GM21737 (cell line): ENCODE results near the gene BACE2.
"Not testable (repeated sequence)": the region's sequence is repeated elsewhere in the genome, so short reads cannot be mapped to it uniquely, and the experiment has no call there.

Experiments
- ATAC-seq: cut with Tn5 transposase; IDR thresholded peaks from one replicate; pipeline ENCODE4 v1.9.1; 2021; ENCODE audit warnings: mild to moderate bottlenecking, moderate library complexity; ENCODE audit not compliant: unreplicated experiment

Gene BACE2

DNA sequence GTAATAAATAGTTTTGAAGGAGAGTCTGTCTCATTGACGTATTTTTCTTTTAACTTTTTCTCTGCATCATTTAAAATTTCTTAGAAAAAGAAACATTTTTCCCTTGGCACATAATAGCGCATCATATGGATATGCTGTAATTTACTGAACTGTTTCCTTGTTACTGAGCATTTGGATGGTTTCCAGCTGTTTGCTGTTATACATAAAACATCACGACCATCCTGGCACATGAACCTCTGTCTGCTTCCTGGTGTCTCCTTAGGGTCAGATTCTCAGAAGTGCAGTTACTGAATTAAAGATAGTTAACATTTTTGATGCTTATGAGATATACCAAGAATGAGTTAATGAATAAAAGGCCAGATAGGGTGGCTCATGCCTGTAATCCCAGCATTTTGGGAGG lies 67.2 kb downstream of the BACE2 start:
- no peak for ATAC-seq

DNA sequence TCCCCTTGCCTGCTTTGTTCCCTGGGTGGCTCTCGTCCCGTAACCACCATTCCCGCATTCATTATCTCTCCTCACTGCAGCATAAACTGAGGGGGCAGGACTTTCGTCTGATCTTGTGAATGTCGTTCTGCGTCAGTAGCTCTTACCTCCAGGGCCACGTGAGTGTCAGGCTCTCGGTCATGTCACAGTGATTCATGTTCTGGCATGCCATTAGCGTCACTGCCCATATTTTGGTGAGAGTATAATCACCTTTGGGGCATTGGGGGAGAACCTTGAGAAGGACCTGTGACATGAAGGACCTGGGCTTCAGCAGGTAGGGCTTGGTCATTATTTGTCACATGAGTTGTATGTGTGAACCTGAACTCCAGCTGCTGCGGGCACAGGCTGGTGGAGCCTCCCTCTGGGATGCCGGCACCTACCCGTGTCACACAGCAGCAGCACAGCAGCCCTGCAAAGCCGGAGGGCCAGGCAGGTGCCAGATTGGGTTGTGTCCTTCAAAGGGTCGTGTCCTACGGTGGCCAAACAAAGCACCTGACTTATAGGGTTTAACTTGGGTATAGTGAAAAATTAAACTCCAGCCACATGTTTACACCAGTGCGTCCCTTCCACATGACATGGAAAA lies 68.5 kb downstream of the BACE2 start:
- no peak for ATAC-seq

DNA sequence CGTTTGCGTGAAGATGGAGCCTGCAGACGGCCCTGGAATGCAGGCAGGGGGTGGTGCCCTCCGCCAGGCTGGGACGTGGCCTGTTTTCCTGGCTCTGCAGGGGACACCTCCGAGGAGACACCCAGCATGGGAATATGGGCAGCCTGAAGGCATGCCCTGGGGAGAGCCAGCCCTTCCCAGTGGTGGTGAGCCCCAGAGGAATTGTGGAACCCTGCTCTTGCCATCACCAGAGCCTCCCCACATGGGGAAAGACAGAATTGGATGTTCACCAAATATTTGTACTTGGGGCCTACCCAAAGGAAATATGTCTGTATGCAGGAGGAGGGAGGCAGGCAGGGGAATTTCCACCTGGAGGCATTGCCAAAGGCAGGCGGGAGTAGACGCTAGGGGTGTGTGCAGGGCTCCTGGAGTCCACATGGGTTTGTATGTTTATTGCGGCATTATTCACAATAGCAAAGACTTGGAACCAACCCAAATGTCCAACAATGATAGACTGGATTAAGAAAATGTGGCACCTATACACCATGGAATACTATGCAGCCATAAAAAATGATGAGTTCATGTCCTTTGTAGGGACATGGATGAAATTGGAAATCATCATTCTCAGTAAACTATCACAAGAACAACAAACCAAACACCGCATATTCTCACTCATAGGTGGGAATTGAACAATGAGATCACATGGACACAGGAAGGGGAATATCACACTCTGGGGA lies 70.3 kb downstream of the BACE2 start:
- not testable (repeated sequence) for ATAC-seq

DNA sequence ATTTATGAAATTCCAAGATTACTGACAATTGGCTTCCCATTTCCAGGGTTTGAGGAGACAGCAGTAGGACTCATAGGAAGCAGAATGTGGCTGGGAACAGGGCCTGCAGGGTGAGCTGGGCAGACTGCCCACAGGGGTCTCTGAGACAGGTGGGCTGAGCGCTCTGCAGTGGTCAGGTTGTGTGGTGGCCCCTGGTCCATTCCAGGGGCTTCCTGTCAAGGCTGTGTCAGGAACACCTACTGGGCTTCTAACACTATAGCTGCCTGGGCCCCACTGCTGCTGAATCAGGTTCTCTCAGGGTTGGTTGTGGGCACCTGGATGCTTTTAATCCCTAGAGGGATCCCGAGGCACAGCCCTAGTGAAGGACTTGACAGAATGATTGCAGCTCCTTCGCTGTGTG lies 72.1 kb downstream of the BACE2 start:
- ATAC-seq, result no peak

DNA sequence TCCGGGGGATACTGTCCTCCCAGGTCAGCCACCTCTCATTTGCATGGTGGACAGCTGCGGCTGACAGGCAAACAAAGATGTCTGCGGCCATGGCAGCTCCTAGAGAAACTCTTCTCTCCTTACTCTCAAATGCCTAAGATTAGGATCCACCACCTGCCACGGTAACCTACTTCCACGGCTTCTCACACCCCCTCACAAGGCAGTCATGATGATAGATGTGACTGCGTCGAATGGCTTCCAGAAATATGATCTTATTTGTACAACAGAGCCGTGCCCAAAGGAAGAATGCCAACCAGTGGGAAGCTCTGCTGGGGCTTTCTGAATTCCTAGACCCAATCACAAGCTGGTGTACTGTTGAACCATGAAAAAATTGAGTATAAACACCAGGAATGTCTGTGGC lies 73.4 kb downstream of the BACE2 start:
- no peak for ATAC-seq

DNA sequence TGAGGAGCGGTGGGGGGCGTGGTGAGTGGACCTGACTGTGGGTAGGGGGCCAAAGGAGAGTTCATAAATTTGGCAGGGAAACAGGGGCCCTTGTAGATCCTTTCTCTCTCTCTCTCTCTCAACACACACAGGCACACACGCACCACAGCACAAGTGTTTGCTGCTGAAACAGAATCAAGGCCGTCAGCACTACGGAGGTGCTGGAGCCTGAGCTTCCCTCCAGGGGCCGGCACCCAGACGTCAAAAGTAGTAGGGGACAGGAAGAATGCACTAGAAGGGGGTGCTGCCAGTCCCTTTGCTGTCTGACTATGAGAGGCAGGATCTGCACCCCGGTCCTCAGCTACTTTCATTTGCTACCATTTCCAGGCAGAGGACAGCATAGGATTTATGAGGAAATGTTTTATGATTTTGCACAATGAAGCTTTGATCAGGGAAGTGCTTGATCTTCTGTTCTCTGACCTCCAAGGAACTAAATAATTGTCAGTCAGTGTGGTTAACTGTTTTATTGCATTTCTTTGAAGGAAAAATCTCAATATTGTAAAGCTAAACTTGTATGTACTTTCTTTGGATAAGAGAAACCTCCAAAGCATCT lies 74.4 kb downstream of the BACE2 start:
- ATAC-seq, result no peak

DNA sequence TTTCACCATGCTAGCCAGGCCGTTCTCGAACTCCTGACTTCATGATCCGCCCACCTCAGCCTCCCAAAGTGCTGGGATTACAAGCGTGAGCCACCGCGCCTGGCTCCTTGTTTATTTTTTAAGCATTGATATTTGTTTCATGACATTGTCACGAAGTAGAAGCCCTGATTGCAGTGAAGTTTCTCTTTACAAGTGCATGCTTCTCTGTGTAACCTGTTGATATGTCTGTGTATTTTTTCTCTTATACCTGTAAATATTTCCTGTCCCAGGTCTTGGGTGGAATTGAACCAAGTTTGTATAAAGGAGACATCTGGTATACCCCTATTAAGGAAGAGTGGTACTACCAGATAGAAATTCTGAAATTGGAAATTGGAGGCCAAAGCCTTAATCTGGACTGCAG lies 75.1 kb downstream of the BACE2 start:
- no peak for ATAC-seq

DNA sequence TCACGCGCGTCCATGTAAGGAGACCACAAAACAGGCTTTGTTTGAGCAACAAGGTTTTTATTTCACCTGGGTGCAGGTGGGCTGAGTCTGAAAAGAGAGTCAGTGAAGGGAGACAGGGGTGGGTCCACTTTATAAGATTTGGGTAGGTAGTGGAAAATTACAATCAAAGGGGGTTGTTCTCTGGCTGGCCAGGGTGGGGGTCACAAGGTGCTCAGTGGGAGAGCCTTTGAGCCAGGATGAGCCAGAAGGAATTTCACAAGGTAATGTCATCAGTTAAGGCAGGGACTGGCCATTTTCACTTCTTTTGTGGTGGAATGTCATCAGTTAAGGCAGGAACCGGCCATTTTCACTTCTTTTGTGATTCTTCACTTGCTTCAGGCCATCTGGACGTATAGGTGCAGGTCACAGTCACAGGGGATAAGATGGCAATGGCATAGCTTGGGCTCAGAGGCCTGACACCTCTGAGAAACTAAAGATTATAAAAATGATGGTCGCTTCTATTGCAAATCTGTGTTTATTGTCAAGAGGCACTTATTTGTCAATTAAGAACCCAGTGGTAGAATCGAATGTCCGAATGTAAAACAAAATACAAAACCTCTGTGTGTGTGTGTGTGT lies 76.4 kb downstream of the BACE2 start:
- not testable (repeated sequence) for ATAC-seq

DNA sequence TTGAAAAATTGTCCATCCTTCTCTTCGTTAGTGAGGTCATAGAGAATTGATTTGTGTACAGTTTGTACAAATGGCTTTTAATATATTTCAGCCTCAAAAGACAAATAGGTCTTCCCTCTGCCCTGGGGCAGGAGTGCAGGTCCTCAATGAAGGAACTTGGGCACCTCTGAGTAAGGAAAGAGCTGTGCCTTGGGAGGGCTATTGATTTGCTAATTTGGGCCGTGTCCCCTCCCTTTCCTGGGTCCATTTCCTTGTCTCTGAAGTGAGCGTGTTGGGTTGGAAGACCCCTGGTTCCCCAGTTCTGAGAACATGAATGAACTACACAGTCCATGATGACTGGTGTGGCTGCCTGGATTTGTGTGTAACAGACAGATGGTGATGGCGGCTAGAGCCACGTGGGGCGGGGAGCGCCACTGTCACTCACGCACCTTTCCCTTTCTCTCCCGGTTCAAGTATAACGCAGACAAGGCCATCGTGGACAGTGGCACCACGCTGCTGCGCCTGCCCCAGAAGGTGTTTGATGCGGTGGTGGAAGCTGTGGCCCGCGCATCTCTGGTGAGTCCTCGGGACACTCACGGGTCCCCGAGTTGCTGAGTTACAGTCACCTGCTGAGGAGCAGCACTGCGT lies 77.7 kb downstream of the BACE2 start:
- no peak for ATAC-seq

DNA sequence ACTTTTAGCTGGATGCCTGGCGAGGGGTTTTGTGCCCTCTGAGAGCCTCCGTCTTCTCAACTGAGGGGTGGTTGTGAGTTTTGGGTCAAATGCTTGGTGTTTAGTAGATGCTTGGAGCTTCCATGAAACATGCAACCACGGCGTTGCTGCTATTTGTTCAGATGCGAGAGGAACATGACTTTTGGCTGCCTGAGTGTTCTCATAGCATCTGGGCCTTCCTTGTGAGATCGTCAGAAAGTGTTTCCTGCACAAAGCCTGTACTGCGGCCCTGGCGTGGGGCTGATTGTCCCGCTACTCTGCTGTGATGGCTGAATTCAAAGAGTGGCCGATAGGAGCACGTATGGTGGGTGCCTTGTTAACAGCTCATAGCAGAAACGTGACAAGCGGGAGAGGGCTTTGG lies 78.8 kb downstream of the BACE2 start:
- ATAC-seq, result no peak

DNA sequence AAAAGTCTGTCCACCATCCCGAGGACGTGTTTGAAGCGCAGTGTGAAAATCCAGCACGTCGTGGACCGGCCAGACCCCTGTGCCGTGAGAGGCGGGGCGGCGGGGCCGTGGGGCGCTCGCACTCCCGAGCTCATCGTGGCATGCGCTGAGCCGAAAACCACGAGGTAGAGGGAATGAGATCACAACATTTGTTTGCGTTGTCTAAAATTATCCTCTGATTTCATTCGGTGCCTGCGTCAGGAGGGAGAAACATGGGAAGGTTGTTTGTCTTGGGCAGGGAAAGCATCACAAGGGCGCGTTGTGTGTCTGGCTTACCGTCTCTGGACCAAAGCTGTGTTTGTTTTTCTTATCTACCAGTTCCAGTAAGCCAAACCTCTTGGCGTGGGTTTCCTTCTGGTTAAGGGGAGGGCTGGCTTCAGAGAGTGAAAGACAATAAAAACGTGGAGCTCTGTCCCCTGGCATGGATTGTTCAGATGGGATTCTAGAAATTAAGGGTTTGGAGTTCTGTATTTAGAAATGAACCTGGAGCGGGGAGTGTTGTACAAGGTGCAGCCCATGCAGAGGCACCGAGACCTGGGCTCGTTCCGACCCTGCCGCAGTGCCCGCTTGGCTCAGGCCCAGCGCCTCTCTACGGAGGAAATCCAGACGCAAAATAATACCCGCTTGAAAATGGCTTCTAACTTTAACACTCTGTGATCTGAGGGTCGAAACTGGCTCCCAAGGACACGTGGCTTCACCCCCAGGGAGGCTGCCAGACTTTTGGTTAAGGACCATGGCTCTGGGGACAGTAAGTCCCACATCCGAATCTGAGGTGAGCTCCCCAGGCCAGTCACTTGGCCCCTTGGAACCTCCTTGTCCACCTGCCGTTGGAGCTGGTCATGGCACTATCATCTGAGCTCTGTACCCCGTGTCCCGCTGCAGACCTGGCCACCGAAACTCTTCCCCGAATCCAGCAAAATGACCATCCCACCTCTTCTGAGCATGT lies 79.9 kb downstream of the BACE2 start:
- no peak for ATAC-seq

DNA sequence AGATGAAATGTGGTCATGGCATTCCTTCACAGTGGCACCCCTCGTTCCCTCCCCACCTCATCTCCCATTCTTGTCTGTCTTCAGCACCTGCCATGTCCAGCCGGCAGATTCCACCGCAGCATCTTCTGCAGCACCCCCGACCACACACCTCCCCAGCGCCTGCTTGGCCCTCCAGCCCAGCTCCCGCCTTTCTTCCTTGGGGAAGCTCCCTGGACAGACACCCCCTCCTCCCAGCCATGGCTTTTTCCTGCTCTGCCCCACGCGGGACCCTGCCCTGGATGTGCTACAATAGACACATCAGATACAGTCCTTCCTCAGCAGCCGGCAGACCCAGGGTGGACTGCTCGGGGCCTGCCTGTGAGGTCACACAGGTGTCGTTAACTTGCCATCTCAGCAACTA lies 81.5 kb downstream of the BACE2 start:
- ATAC-seq, result no peak

DNA sequence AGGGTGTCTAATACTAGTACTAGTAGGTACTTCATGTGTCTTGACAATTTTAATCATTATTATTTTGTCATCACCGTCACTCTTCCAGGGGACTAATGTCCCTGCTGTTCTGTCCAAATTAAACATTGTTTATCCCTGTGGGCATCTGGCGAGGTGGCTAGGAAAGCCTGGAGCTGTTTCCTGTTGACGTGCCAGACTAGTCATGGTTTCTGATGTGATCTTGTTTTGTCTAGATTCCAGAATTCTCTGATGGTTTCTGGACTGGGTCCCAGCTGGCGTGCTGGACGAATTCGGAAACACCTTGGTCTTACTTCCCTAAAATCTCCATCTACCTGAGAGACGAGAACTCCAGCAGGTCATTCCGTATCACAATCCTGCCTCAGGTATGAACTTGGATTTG lies 82.6 kb downstream of the BACE2 start:
- no peak for ATAC-seq

DNA sequence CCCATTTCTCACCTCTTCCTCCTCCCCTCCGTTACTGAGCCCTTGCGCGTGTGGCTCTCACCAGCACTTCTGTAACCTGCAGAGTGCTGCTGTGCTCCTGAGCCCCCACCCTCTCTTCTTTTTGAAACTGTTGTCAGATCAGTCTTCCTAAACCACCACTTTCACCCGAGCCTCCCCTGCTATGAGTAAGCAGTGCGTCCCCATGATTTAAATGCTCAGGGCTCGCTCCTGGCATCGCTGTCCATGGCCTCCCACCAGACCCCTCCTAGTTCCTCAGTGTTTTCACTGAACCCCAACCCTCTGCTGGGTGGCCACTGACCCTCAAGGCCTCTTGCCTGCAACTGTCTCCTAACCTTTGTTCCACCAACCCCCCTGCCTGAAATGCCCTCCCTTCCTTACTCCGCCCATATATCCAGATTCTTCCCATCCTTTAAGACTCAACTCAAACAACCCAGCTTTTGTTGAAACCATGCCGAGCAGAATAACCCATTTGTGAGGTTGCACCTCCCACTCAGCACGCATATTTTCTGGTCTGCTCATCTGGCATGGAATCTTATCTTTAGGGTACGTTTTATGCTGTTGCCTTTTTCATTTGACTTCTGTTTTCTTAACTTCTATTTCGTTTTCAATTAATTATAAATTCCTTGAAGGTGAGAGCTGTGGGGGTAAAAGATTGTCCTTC lies 84.1 kb downstream of the BACE2 start:
- ATAC-seq, result no peak

DNA sequence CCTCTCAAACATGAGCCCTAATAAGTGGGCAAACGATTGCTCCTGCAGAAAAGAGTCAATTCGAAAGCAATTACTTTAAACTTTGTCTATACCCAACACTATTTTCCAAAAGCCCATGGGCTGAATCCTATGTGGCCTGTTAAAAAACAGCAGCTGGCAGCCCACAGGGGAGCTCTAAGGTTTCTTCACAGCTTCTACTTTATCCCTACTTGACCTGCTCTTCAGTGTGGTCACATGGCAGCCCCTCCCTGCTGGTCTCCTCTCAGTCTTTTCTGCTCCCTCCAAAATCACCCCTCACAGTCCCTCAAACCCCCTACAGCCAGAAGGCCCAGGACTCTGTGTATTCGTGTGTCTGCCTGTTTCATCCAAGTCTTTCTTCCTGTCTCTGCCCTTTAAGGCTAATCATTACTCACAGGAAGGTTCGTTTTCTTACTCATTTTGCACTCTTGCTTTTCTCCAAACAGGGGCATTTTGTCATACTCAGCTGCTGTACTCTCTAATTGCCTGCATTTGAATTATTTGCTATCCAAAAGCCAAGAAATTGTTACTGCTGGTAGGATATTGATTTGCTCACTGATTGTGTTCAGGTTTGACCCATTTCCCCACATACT lies 86.2 kb downstream of the BACE2 start:
- ATAC-seq, result no peak

DNA sequence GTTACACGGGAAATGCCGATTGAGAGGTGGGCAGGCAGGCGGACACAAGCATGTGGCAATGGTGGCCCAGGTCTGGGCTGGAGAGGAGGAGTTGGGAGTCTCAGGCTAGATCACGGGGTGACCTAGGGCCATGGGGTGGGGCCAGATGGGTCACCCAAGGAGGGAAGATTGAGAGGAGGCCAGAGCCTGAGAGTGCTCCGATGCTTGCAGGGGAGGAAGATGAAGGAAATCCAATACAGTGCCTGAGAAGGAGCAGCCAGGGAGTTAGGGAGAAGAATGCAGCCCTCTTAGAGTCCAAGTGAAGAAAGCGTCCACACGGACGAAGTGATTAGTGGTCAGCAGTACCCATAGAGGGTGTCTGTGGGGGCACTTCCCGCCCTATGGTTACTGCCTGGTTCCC lies 87.2 kb downstream of the BACE2 start:
- ATAC-seq, result no peak

DNA sequence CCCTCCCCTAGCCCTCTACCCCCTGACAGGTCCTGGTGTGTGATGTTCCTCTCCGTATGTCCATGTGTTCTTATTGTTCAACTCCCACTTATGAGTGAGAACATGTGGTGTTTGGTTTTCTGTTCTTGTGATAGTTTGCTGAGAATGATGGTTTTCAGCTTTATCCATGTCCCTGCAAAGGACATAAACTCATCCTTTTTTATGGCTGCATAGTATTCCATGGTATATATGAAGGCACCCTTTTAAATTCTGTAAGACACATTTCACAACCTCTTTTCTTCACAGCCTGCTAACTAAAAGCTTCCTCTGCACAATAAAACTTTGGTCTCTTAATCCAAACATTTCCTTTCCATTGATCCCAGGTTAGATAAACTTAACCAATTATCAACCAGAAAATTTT lies 88.3 kb downstream of the BACE2 start:
- not testable (repeated sequence) for ATAC-seq

DNA sequence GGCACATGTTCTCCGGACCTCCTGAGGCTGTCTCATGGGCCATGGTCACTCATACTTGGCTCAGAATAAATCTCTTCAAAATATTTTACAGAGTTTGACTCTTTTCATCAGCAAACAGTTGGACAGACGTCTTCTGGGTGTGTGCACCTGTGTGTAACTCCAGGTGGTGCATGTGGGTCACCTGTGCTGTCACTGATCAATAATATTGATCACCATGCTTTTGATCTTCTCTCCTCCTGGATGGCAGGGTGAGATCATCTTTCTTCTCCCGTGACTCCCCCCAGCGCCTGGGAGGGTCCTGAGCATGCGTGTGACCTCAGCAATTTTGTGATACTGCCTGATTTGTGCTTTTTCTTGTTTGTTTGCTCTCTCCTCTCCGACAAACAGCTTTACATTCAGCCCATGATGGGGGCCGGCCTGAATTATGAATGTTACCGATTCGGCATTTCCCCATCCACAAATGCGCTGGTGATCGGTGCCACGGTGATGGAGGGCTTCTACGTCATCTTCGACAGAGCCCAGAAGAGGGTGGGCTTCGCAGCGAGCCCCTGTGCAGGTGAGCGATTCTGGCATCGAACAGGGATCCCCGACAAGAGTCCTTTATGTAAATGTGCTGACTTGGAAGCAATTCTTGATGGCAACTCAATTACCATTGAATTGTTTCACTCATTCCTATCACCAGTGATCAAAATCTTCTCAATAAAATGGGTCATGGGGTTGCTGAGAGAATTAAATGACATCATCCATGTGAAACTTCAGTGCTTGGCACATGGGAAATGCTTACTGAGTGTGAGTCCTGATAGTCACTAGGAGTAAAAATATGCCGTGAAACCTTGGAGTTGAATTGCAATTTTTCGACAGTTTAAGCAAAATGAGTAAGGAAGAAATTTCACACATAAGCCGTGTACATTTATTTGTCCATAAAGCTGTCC lies 89.1 kb downstream of the BACE2 start:
- ATAC-seq, result no peak
